Non-pigmented ciliary epithelial cell (primary cell): ENCODE data around the gene PI4KA.

ENCODE experiments used
- DNase-seq: peaks from one replicate; pipeline ENCODE4 v3.0.0-alpha.2; 2010; ENCODE audit warnings: low read depth

The PI4KA gene

GRCh38 chr22:20792966-20793728 lies 65.5 kb downstream of the PI4KA start:
- no peak for DNase-seq

GRCh38 chr22:20792221-20792965 lies 66.2 kb downstream of the PI4KA start:
- no peak for DNase-seq

GRCh38 chr22:20788627-20789344 lies 69.8 kb downstream of the PI4KA start:
- DNase-seq = no peak

- no peak for DNase-seq
Measured at GRCh38 chr22:20787746-20788626, 70.6 kb downstream of the PI4KA start.

GRCh38 chr22:20787223-20787622 lies 71.4 kb downstream of the PI4KA start:
- DNase-seq = no peak

- no peak for DNase-seq
Measured at GRCh38 chr22:20786536-20786979, 72.1 kb downstream of the PI4KA start.

GRCh38 chr22:20786048-20786447 lies 72.6 kb downstream of the PI4KA start:
- DNase-seq = no peak

- no peak for DNase-seq
Measured at GRCh38 chr22:20785415-20785814, 73.2 kb downstream of the PI4KA start.

GRCh38 chr22:20783844-20784723 lies 74.5 kb downstream of the PI4KA start:
- peak; percentile 30 for DNase-seq

GRCh38 chr22:20783300-20783673 lies 75.3 kb downstream of the PI4KA start:
- DNase-seq = no peak

GRCh38 chr22:20782596-20783299 lies 75.9 kb downstream of the PI4KA start:
- no peak for DNase-seq

GRCh38 chr22:20782083-20782482 lies 76.5 kb downstream of the PI4KA start:
- DNase-seq = no peak

GRCh38 chr22:20781272-20781990 lies 77.2 kb downstream of the PI4KA start:
- DNase-seq = no peak

GRCh38 chr22:20779818-20780158 lies 78.8 kb downstream of the PI4KA start:
- peak; percentile 37 for DNase-seq

- no peak for DNase-seq
Measured at GRCh38 chr22:20779014-20779817, 79.4 kb downstream of the PI4KA start.

GRCh38 chr22:20777420-20778177 lies 81.0 kb downstream of the PI4KA start:
- DNase-seq = peak; percentile 69

- DNase-seq = no peak
Measured at GRCh38 chr22:20776624-20777405, 81.8 kb downstream of the PI4KA start.
